IPS DF 6.9 (cell line): ENCODE data around the gene FRMD4A.

Experiments used
- DNase-seq: peaks from one replicate; pipeline ENCODE4 v3.0.0-alpha.2; 2013; ENCODE audit warnings: low read depth, low spot score
- H3K27ac ChIP-seq: one replicate; pipeline ENCODE4 v1.5.1; 2013; ENCODE audit warnings: low read length, control low read depth
- H3K27me3 ChIP-seq: 2 replicates; pipeline ENCODE4 v1.6.1; 2013; ENCODE audit warnings: mild to moderate bottlenecking, low read length; ENCODE audit not compliant: control insufficient read depth, insufficient read depth
- H3K36me3 ChIP-seq: 2 replicates; pipeline ENCODE4 v1.6.1; 2013; ENCODE audit warnings: low read length; ENCODE audit not compliant: control insufficient read depth, insufficient read depth
- H3K4me1 ChIP-seq: 2 replicates; pipeline ENCODE4 v1.6.1; 2013; ENCODE audit warnings: low read length; ENCODE audit not compliant: control insufficient read depth, insufficient read depth
- H3K4me3 ChIP-seq: 2 replicates; pipeline ENCODE4 v1.5.1; 2013; ENCODE audit warnings: mild to moderate bottlenecking, low read length
- H3K9me3 ChIP-seq: 2 replicates; pipeline ENCODE4 v1.6.1; 2013; ENCODE audit warnings: low read length, inconsistent platforms; ENCODE audit not compliant: control insufficient read depth, insufficient read depth
- WGBS: extraction: QIAGEN DNeasy Blood & Tissue Kit; methylation state at CpG from one replicate; pipeline ENCODE4 v1.1.7; 2013; ENCODE audit warnings: mixed read lengths, missing lambda C conversion rate; ENCODE audit not compliant: insufficient read length, insufficient coverage; 5-methylcytosine and 5-hydroxymethylcytosine counted together

The FRMD4A gene

GRCh38 chr10:14116021-14116420 is 214.7 kb downstream of the FRMD4A start:
- Histone ChIP-seq H3K27me3 (no peaks in the 10 kb centered on the region), H3K4me1 (peaks cover 1% of the 10 kb centered on the region; the same call in 1 of the 2 replicates), H3K27ac (no peak overlapping the region), H3K36me3 (no peaks in the 10 kb centered on the region), H3K4me3 (no peak overlapping the region), H3K9me3 (no peaks in the 10 kb centered on the region)
- DNase-seq = no peak
- no CpG with 5 or more reads among the region's 8 CpGs for WGBS

- H3K27me3 ChIP-seq = no peaks in the 10 kb centered on the region
- no peak overlapping the region for H3K27ac ChIP-seq
- no peak overlapping the region for H3K4me3 ChIP-seq
- no CpG with 5 or more reads among the region's 2 CpGs for WGBS
- peaks cover 1% of the 10 kb centered on the region; the same call in 1 of the 2 replicates for H3K4me1 ChIP-seq
- H3K36me3 ChIP-seq = no peaks in the 10 kb centered on the region
- no peaks in the 10 kb centered on the region for H3K9me3 ChIP-seq
- no peak for DNase-seq
Observed at GRCh38 chr10:14114791-14115190, 215.9 kb downstream of the FRMD4A start.

GRCh38 chr10:14112056-14112455 is 218.7 kb downstream of the FRMD4A start:
- Histone ChIP-seq H3K36me3 (no peaks in the 10 kb centered on the region), H3K9me3 (no peaks in the 10 kb centered on the region), H3K4me3 (no peak overlapping the region), H3K4me1 (peaks cover 1% of the 10 kb centered on the region; the same call in 1 of the 2 replicates), H3K27me3 (no peaks in the 10 kb centered on the region), H3K27ac (no peak overlapping the region)
- DNase-seq = no peak
- no CpG with 5 or more reads among the region's 5 CpGs for WGBS

DNA sequence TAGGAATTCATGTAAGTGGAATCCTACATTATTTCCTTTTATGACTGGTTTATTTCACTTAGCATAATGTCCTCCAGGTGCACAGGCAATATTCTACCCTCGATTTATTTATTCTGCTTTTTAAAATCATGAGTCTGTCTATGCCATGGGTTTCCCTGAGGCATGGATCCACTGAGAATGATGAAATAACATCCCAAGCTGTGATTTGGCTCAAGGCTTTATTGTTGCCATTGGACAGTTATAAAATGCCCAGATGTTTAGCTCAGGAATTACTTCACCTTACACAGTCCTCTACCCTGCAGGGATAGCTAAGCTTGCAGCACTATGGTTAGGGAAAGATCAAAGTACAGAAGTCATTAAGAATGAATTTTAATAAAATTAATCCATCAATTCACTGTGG is 219.5 kb downstream of the FRMD4A start:
- WGBS = no CpG with 5 or more reads among the region's 1 CpG
- no peak overlapping the region for H3K27ac ChIP-seq
- H3K27me3 ChIP-seq = no peaks in the 10 kb centered on the region
- H3K9me3 ChIP-seq = no peaks in the 10 kb centered on the region
- H3K4me1 ChIP-seq = peaks cover 1% of the 10 kb centered on the region; the same call in 1 of the 2 replicates
- H3K36me3 ChIP-seq = no peaks in the 10 kb centered on the region
- no peak for DNase-seq
- H3K4me3 ChIP-seq = no peak overlapping the region

DNA sequence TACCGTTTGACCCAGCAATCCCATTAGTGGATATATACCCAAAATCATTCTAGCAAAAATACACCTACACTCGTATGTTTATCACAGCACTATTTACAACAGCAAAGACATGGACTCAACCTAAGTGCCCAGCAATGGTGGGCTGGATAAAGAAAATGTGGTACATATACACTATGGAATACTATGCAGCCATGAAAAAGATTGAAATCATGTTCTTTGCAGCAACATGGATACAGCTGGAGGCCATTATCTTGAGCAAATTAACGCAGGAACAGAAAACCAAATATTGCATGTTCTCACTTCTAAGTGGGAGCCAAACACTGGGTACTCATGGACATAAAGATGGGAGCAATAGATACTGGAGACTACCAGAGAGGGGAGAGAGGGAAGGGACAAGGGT is 223.9 kb downstream of the FRMD4A start:
- Histone ChIP-seq H3K27me3 (no peaks in the 10 kb centered on the region), H3K36me3 (no peaks in the 10 kb centered on the region), H3K9me3 (no peaks in the 10 kb centered on the region), H3K4me1 (0 out of 2 replicates have a peak, but pooled peaks cover 2% of the 10 kb centered on the region), H3K4me3 (no peak overlapping the region), H3K27ac (no peak overlapping the region)
- no peak for DNase-seq
- no CpG with 5 or more reads among the region's 3 CpGs for WGBS

- Histone ChIP-seq H3K4me3 (no peak overlapping the region), H3K27me3 (no peaks in the 10 kb centered on the region), H3K27ac (no peak overlapping the region), H3K36me3 (no peaks in the 10 kb centered on the region), H3K9me3 (no peaks in the 10 kb centered on the region), H3K4me1 (0 out of 2 replicates have a peak, but pooled peaks cover 2% of the 10 kb centered on the region)
- no CpG with 5 or more reads among the region's 8 CpGs for whole genome bisulfite sequencing
- no peak for DNase-seq
Observed at GRCh38 chr10:14102056-14102455, 228.7 kb downstream of the FRMD4A start.

GRCh38 chr10:14099885-14100284 is 230.8 kb downstream of the FRMD4A start:
- no CpG with 5 or more reads among the region's 8 CpGs for WGBS
- Histone ChIP-seq H3K27ac (no peak overlapping the region), H3K4me3 (no peak overlapping the region), H3K4me1 (peaks cover 2% of the 10 kb centered on the region; the same call in 1 of the 2 replicates), H3K9me3 (no peaks in the 10 kb centered on the region), H3K36me3 (no peaks in the 10 kb centered on the region), H3K27me3 (no peaks in the 10 kb centered on the region)
- DNase-seq = no peak

DNA sequence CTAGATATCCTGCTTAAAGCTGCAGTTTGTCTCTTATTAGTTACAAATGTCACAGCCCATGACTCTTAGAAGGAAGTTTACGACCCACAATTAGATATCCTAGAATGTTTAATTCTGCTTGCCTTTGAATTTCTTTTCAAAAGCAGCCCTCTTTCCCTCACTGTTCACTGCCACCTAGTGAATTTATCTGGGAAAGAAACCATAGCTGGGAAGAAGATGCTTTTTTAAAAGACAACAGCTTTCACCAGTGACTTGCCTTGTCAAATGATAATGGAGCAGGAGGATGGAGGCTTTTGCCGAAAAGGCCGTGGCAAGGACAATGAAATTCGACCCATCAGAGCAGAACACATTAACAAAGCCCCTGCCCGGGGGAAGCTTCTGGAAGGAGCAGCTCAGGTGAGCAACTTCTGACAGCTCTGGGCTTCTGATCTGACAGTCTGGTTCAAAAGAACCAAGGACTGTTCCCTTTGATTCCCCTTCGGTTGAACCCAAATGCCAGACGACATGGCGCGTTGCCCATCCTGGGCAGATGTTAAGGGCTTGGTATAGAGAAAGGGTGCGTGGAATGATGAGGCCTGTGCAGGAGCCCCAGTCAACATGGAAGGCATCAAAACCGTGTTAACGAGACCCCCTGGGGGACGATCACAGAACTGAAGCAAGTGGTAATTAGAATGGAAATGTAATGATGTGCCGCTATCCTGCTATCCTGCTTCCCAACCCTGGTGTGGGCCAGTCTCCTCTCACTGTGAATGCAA is 236.8 kb downstream of the FRMD4A start:
- no peak for DNase-seq
- Histone ChIP-seq H3K4me3 (no peak overlapping the region), H3K36me3 (no peaks in the 10 kb centered on the region), H3K4me1 (peaks cover 10% of the 10 kb centered on the region), H3K27me3 (no peaks in the 10 kb centered on the region), H3K9me3 (no peaks in the 10 kb centered on the region), H3K27ac (no peak overlapping the region)
- no CpG with 5 or more reads among the region's 14 CpGs for WGBS

DNA sequence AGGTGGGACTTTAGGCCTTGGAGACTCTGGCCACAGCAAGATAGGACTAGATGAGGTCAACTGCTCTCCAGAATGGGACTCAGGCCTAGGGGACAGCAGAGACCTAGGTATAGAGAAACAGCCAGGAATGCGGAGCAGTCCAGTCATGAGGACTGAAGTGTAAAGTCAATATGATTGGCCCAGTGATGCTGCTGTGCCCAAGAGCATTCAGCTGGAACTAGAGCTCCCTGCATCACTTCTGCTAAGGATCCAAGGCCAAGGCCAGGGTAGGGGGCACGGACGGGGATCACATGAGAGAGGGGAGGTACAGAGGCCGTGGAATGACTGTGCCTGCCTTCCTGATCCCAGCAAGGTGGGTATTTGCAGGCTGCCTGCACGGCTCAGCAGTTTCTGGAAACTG is 237.9 kb downstream of the FRMD4A start:
- no peak for DNase-seq
- Histone ChIP-seq H3K4me1 (peaks cover 10% of the 10 kb centered on the region), H3K9me3 (no peaks in the 10 kb centered on the region), H3K36me3 (no peaks in the 10 kb centered on the region), H3K27ac (no peak overlapping the region), H3K27me3 (no peaks in the 10 kb centered on the region), H3K4me3 (no peak overlapping the region)
- WGBS = no CpG with 5 or more reads among the region's 5 CpGs

GRCh38 chr10:14089556-14090292 is 241.0 kb downstream of the FRMD4A start:
- no peak for DNase-seq
- Histone ChIP-seq H3K4me1 (peaks cover 9% of the 10 kb centered on the region), H3K4me3 (no peak overlapping the region), H3K27me3 (no peaks in the 10 kb centered on the region), H3K27ac (no peak overlapping the region), H3K36me3 (no peaks in the 10 kb centered on the region), H3K9me3 (no peaks in the 10 kb centered on the region)
- no CpG with 5 or more reads among the region's 17 CpGs for WGBS
